Anterior cingulate cortex (tissue), 58 donors: ENCODE measurements around the gene SRY.
"Not testable (repeated sequence)": the region's sequence is repeated elsewhere in the genome, so short reads cannot be mapped to it uniquely, and the experiment has no call there.

Experiments used
- DNase-seq, 58 donors: peaks; one replicate each; lab custom pipeline; 2025; lab: John Stamatoyannopoulos, UW

The SRY gene

GRCh38 chrY:2787600-2787999 is at the start of gene SRY:
TSS of gene SRY (minus strand) at chrY:2787682. CDS start at chrY:2787603, 79 bp downstream.
- DNase-seq, result no peak

- DNase-seq, result no peak
These were observed 49.6 kb upstream of the SRY start for GRCh38 chrY:2837078-2837477.

GRCh38 chrY:2835230-2835629 is 47.7 kb upstream of the SRY start:
- no peak for DNase-seq

- no peak for DNase-seq
These were observed 41.0 kb upstream of the SRY start for GRCh38 chrY:2828497-2828896.

GRCh38 chrY:2824471-2824870 is 37.0 kb upstream of the SRY start:
- no peak for DNase-seq

- DNase-seq, result not testable (repeated sequence)
These were observed 29.8 kb upstream of the SRY start for GRCh38 chrY:2817146-2817896.

- DNase-seq, result no peak
These were observed 12.8 kb upstream of the SRY start for GRCh38 chrY:2800246-2800645.

- no peak for DNase-seq
These were observed 10.5 kb upstream of the SRY start for GRCh38 chrY:2797991-2798390.

GRCh38 chrY:2796977-2797523 is 9.6 kb upstream of the SRY start:
- DNase-seq, result no peak

- peak in 1 of 58 donors; percentile 0 for DNase-seq
These were observed 2.3 kb upstream of the SRY start for GRCh38 chrY:2789756-2790155.

- no peak for DNase-seq
These were observed 488 bp downstream of the SRY start for GRCh38 chrY:2786876-2787512.
